ENCODE results near the gene DNMT3B.
"Not testable (repeated sequence)": the region's sequence is repeated elsewhere in the genome, so short reads cannot be mapped to it uniquely, and the experiment has no call there.

DNMT3B gene

DNA sequence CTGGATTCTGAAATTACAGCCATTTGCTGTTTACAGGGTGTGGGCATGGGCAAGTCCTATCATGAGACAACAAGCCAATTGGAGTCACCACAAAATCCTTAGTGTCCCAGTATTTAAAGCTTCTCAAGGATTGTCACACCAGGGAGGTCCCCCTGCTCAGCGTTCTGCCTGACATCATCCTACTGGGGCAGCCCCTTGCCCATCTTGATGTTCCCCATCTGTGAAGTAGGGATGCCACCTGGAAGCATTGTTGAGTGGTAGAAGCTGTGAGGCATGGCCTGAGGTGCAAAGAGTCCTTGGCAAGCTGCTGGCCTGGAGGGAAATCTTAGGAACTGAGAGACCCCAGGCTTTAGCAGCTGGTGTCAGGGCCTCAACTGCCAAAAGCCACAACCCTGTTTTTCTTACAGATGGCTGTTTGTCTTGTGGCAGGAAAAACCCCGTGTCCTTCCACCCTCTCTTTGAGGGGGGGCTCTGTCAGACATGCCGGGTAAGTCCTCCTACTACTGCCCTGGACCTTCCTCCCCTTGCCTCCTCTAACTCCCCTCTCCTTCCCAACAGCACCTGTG lies 34.3 kb downstream of the DNMT3B start:
- TF ChIP-seq, protein P1, sequence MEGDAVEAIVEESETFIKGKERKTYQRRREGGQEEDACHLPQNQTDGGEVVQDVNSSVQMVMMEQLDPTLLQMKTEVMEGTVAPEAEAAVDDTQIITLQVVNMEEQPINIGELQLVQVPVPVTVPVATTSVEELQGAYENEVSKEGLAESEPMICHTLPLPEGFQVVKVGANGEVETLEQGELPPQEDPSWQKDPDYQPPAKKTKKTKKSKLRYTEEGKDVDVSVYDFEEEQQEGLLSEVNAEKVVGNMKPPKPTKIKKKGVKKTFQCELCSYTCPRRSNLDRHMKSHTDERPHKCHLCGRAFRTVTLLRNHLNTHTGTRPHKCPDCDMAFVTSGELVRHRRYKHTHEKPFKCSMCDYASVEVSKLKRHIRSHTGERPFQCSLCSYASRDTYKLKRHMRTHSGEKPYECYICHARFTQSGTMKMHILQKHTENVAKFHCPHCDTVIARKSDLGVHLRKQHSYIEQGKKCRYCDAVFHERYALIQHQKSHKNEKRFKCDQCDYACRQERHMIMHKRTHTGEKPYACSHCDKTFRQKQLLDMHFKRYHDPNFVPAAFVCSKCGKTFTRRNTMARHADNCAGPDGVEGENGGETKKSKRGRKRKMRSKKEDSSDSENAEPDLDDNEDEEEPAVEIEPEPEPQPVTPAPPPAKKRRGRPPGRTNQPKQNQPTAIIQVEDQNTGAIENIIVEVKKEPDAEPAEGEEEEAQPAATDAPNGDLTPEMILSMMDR (conservative IDR thresholded peaks at IDR 0.05; ENCODE audit: low read depth, low read length): no peak
- H3K27ac ChIP-seq: peak overlapping the region; percentile 73
- no peaks in the 10 kb centered on the region for H4K20me1 ChIP-seq (ENCODE audit: insufficient read depth)
- peak overlapping the region; percentile 29; the same call in 1 of the 2 replicates for H3K9ac ChIP-seq
- H3K4me2 ChIP-seq: peak overlapping the region; percentile 76
- no peaks in the 10 kb centered on the region; the same call in 1 of the 2 replicates for H3K36me3 ChIP-seq (ENCODE audit: insufficient read depth)
- peaks cover 63% of the 10 kb centered on the region for H3K4me1 ChIP-seq (ENCODE audit: low read depth, poor library complexity, severe bottlenecking)
- no peak overlapping the region for H2AFZ ChIP-seq (ENCODE audit: low read depth)
- no peaks in the 10 kb centered on the region for H3K79me2 ChIP-seq (ENCODE audit: insufficient read depth, low read depth)
- no peak overlapping the region for H3K4me3 ChIP-seq (IDR thresholded peaks at IDR 0.05; ENCODE audit: insufficient read depth, low read depth, low read length)
- H3K27me3 ChIP-seq (ENCODE audit: insufficient read depth, low read depth): no peaks in the 10 kb centered on the region

DNA sequence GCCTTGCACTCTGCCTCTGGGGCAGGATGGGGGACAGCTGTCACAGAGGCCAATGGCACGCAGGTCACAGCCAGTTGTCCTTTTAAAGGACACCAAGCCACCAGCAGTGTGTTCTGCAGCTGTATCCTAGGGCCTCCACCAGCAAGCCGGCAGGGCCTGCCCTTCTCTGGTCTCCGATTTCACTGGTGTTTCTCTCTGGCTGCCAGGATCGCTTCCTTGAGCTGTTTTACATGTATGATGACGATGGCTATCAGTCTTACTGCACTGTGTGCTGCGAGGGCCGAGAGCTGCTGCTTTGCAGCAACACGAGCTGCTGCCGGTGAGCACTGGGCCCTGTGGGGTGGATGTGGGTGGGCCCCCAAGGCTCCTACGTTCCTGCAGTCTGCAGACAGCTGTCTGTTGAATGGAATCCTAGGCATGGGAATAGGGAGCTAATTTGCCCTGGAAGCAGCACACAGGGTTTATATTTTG lies 34.8 kb downstream of the DNMT3B start:
- TF ChIP-seq, protein P1 (conservative IDR thresholded peaks at IDR 0.05; ENCODE audit: low read depth, low read length): no peak
- no peak overlapping the region for H2AFZ ChIP-seq (ENCODE audit: low read depth)
- H3K4me1 ChIP-seq (ENCODE audit: low read depth, poor library complexity, severe bottlenecking): peaks cover 57% of the 10 kb centered on the region
- H3K27me3 ChIP-seq (ENCODE audit: insufficient read depth, low read depth): no peaks in the 10 kb centered on the region
- H3K4me3 ChIP-seq (IDR thresholded peaks at IDR 0.05; ENCODE audit: insufficient read depth, low read depth, low read length): no peak overlapping the region
- peaks cover 2% of the 10 kb centered on the region; the same call in 1 of the 2 replicates for H3K36me3 ChIP-seq (ENCODE audit: insufficient read depth)
- H3K79me2 ChIP-seq (ENCODE audit: insufficient read depth, low read depth): no peaks in the 10 kb centered on the region
- H3K27ac ChIP-seq: peak overlapping the region; percentile 73
- peak overlapping the region; percentile 29; the same call in 1 of the 2 replicates for H3K9ac ChIP-seq
- no peaks in the 10 kb centered on the region for H4K20me1 ChIP-seq (ENCODE audit: insufficient read depth)
- peak overlapping the region; percentile 76 for H3K4me2 ChIP-seq

DNA sequence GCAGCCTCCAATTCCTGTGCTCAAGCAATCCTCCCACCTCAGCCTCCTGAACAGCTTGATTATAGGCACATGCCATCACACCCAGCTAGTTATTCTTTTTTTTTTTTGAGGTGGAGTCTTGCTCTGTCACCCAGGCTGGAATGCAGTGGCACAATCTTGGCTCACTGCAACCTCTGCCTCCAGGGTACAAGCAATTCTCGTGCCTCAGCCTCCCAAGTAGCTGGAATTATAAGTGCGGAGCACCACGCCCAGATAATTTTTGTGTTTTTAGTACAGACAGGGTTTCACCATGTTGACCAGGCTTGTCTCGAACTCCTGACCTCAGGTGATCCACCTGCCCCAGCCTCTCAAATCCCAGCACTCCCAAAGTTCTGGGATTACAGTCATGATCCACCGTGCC lies 35.4 kb downstream of the DNMT3B start:
- not testable (repeated sequence) for H3K79me2 ChIP-seq (ENCODE audit: insufficient read depth, low read depth); H3K9ac ChIP-seq; H3K4me2 ChIP-seq; H3K36me3 ChIP-seq (ENCODE audit: insufficient read depth); H3K27ac ChIP-seq; H4K20me1 ChIP-seq (ENCODE audit: insufficient read depth); H3K27me3 ChIP-seq (ENCODE audit: insufficient read depth, low read depth); H3K4me3 ChIP-seq (IDR thresholded peaks at IDR 0.05; ENCODE audit: insufficient read depth, low read depth, low read length); H2AFZ ChIP-seq (ENCODE audit: low read depth)
- peaks cover 52% of the 10 kb centered on the region for H3K4me1 ChIP-seq (ENCODE audit: low read depth, poor library complexity, severe bottlenecking)

DNA sequence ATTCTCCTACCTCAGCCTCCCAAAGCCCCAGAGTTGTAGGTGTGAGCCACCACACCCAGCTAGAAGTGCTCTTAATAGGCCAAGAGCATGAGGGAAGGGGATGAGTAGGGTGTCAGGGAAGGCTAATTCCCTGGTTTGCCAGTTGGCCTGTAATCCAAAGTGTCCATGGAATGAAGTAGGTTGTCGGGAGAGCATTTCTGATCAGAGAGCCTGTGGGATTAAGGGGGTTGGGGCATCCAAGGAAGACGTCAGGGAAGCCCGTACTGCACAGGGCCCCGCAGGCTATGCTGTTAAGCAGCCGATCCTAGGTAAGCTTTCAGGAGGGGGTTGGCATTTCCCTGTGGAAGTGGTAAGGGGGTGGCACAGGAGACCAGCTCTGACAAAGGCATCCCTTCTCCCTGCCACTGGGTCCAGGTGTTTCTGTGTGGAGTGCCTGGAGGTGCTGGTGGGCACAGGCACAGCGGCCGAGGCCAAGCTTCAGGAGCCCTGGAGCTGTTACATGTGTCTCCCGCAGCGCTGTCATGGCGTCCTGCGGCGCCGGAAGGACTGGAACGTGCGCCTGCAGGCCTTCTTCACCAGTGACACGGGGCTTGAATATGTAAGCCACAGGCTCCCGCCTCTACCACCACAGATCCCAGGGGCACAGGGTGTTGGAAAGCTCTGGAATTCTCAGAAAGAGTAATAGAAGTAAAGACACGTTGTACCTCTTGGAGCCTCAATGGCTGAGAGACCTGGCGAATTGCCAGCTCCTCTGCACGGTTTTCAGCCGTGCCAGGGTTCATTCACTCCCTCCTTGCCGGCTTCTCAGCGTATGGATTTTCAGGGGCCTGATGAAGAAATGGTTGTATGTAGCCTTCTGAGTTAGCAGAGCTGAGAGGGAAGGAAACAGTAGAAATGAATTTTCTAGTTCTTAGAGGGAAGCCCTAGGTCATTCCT lies 36.1 kb downstream of the DNMT3B start:
- Histone ChIP-seq H2AFZ (ENCODE audit: low read depth) (no peak overlapping the region), H3K79me2 (ENCODE audit: insufficient read depth, low read depth) (no peaks in the 10 kb centered on the region), H4K20me1 (ENCODE audit: insufficient read depth) (no peaks in the 10 kb centered on the region), H3K36me3 (ENCODE audit: insufficient read depth) (peaks cover 15% of the 10 kb centered on the region; the same call in 1 of the 2 replicates), H3K9ac (no peak overlapping the region), H3K4me2 (no peak overlapping the region), H3K27me3 (ENCODE audit: insufficient read depth, low read depth) (no peaks in the 10 kb centered on the region), H3K4me3 (IDR thresholded peaks at IDR 0.05; ENCODE audit: insufficient read depth, low read depth, low read length) (no peak overlapping the region), H3K4me1 (ENCODE audit: low read depth, poor library complexity, severe bottlenecking) (peaks cover 44% of the 10 kb centered on the region), H3K27ac (no peak overlapping the region)
- TF ChIP-seq, protein P1 (conservative IDR thresholded peaks at IDR 0.05; ENCODE audit: low read depth, low read length): no peak
